Daoy (cell line): ENCODE results near the gene TREM2. TPM values are rescaled to one million over a fixed set of nuclear protein-coding genes. Genes with fewer than 3 reads are reported as not detected.
"Not testable (repeated sequence)": the region's sequence is repeated elsewhere in the genome, so short reads cannot be mapped to it uniquely, and the experiment has no call there.

Experiments
- DNase-seq: peaks from one replicate; pipeline ENCODE4 v3.0.0-alpha.2; 2015; ENCODE audit warnings: low read depth
- total RNA-seq: library from RNA; depleted of rRNA; stranded (reverse); fragments of >200 nt; shearing (Covaris generic); gene quantifications from 2 replicates; pipeline ENCODE4 v1.2.3, GENCODE V29; 2014; rRNA removed

Gene TREM2
- total RNA-seq, 1 experiment from 2014 or later = not detected

- no peak for DNase-seq
These were observed 7.6 kb downstream of the TREM2 start for GRCh38 chr6:41155132-41155805.

GRCh38 chr6:41153992-41154625, 8.8 kb downstream of the TREM2 start, which contains the start of gene TREML1:
TREML1 (minus strand) TSS chr6:41154347; CDS start chr6:41154288, 59 bp downstream.
- DNase-seq = no peak

GRCh38 chr6:41153451-41153850, 9.5 kb downstream of the TREM2 start:
- DNase-seq = no peak

- DNase-seq = no peak
These were observed 12.2 kb downstream of the TREM2 start for GRCh38 chr6:41150671-41151070.

DNA sequence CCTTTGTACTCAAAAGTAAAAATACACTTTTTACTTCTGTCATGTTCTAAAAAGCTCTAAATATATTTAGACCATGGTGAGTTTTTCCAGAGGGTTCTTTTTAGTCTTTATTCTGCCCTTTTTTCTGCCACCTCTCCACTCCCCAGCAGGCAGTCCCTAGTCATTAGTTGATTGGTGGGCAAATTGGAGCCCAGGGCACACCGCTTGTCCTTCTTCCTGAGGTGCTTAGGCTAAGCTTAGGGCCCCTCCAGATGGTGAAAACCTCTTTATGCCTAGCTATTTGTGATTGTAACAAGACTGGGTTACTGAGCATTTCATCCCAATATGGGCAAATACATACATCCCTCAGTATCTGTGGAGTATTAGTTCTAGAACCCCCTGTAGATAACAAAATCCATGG, 15.0 kb downstream of the TREM2 start:
- DNase-seq = no peak

- DNase-seq = no peak
These were observed 26.0 kb downstream of the TREM2 start for GRCh38 chr6:41136911-41137310.

- DNase-seq = no peak
These were observed 27.7 kb downstream of the TREM2 start for GRCh38 chr6:41135062-41135832.

DNA sequence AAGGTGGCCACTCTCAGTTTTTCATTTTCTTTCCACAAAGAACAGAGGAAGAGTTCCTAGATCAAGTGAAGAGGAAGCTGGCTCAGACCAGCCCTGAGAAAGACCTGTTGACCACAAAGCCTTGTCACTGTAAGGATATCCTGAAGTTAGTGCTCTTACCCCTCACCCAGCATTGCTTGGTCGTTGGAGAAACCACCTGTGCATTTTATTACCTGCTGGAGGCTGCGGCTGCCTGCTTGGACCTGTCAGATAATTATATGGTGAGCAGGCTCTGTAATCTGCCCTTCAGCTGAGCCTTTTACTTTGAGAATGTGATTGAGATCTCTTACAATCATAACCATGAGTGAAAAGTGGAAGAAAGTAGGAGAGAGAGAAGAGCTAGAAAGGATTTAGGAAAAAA, 30.7 kb downstream of the TREM2 start:
- DNase-seq = no peak

- DNase-seq = no peak
These were observed 37.6 kb downstream of the TREM2 start for GRCh38 chr6:41125282-41125681.

- DNase-seq = no peak
These were observed 40.0 kb downstream of the TREM2 start for GRCh38 chr6:41122918-41123317.

- DNase-seq = no peak
These were observed 40.5 kb downstream of the TREM2 start for GRCh38 chr6:41122373-41122772.

DNA sequence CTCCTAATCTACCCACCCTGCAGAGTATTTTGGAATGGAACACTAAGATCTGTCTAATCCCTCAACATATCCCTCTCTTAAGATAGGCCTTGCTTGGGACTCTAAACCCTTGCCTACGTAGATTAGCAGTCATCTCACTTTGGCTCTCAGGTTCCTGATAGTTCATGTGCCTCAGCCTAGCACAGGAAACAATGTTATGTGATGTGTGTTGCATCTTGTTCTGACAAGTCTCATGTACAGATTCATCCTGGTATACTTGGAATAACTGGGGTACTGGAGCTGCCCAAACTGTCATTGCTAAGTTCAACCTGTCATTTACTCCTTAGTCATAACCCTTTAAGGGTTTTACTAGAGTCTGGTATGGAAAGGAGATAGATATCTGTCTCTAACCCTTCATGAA, 42.9 kb downstream of the TREM2 start:
- DNase-seq = no peak

DNA sequence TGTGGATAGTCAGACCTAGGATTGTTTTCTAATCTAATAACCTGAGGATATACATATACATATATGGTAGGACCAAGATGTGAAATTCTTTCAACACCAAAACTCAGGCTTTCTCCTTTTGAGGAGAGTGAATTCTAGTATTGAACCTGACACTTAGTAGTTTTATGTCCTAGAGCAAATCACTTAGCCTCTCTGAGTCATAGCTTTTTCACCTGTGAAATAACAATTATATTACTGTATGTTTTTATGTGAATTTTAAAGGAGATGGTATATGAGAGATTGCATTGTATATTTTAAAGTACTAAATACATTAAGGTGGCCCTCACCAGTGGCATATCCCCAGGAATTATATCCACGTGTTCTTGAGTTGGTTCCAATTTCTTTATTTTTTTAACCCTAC, 43.4 kb downstream of the TREM2 start:
- no peak for DNase-seq

- not testable (repeated sequence) for DNase-seq
These were observed 47.9 kb downstream of the TREM2 start for GRCh38 chr6:41115027-41115426.

- DNase-seq = no peak
These were observed 51.9 kb downstream of the TREM2 start for GRCh38 chr6:41111017-41111416.

Other genes starting within 250 kb of the TREM2 start
- 0.11 TPM in 1 of 2 replicates, not detected in the other for gene UNC5CL, start 123.9 kb downstream of the TREM2 start, total RNA-seq
- not detected in 2 replicates for gene TSPO2, start 120.6 kb downstream of the TREM2 start, total RNA-seq
- not detected in 2 replicates for gene APOBEC2, start 109.9 kb downstream of the TREM2 start, total RNA-seq
- 28.8 and 29.0 TPM in 2 replicates for gene OARD1, start 90.8 kb downstream of the TREM2 start, total RNA-seq
- gene NFYA, start 90.1 kb downstream of the TREM2 start, total RNA-seq = 9.1 and 13.1 TPM in 2 replicates
- not detected in 2 replicates for gene TREML1, start 8.8 kb downstream of the TREM2 start, total RNA-seq
- not detected in 2 replicates for gene TREML2, start 38.0 kb upstream of the TREM2 start, total RNA-seq
- not detected in 2 replicates for gene TREML4, start 65.2 kb upstream of the TREM2 start, total RNA-seq
- gene TREM1, start 123.6 kb upstream of the TREM2 start, total RNA-seq = not detected in 2 replicates
- gene NCR2, start 172.5 kb upstream of the TREM2 start, total RNA-seq = not detected in 2 replicates